Activated CD4-positive, CD25-positive, alpha-beta regulatory T cell (primary cell): Measurements from ENCODE around the gene RIPOR3.
"Not testable (repeated sequence)": the region's sequence is repeated elsewhere in the genome, so short reads cannot be mapped to it uniquely, and the experiment has no call there.

Experiments
- DNase-seq, 4 experiments: peaks; one replicate each; lab custom pipeline; 2025; lab: John Stamatoyannopoulos, UW

The RIPOR3 gene

GRCh38 chr20:50680105-50680960, 11.0 kb downstream of the RIPOR3 start:
- no peak for DNase-seq

GRCh38 chr20:50679753-50680104, 11.6 kb downstream of the RIPOR3 start:
- DNase-seq: no peak

- no peak for DNase-seq
Observed at GRCh38 chr20:50678169-50678898, 13.0 kb downstream of the RIPOR3 start.

- no peak for DNase-seq
Observed at GRCh38 chr20:50676858-50677257, 14.5 kb downstream of the RIPOR3 start.

- DNase-seq: not testable (repeated sequence)
Observed at GRCh38 chr20:50676377-50676731, 15.0 kb downstream of the RIPOR3 start.

- no peak for DNase-seq
Observed at GRCh38 chr20:50675671-50676376, 15.5 kb downstream of the RIPOR3 start.

GRCh38 chr20:50674138-50674825, 17.1 kb downstream of the RIPOR3 start:
- no peak for DNase-seq

- DNase-seq: no peak
Observed at GRCh38 chr20:50673466-50674137, 17.7 kb downstream of the RIPOR3 start.

GRCh38 chr20:50673146-50673465, 18.2 kb downstream of the RIPOR3 start:
- DNase-seq: no peak

GRCh38 chr20:50672400-50673145, 18.8 kb downstream of the RIPOR3 start:
- no peak for DNase-seq

GRCh38 chr20:50671626-50672025, 19.7 kb downstream of the RIPOR3 start:
- no peak for DNase-seq

GRCh38 chr20:50671010-50671409, 20.3 kb downstream of the RIPOR3 start:
- DNase-seq: not testable (repeated sequence)

GRCh38 chr20:50670126-50670862, 21.0 kb downstream of the RIPOR3 start:
- no peak for DNase-seq

GRCh38 chr20:50668798-50669197, 22.5 kb downstream of the RIPOR3 start:
- no peak for DNase-seq

GRCh38 chr20:50668326-50668725, 23.0 kb downstream of the RIPOR3 start:
- DNase-seq: no peak

- no peak for DNase-seq
Observed at GRCh38 chr20:50666709-50667298, 24.5 kb downstream of the RIPOR3 start.

- no peak for DNase-seq
Observed at GRCh38 chr20:50664254-50664653, 27.1 kb downstream of the RIPOR3 start.

GRCh38 chr20:50663095-50663821, 28.1 kb downstream of the RIPOR3 start:
- no peak for DNase-seq

- DNase-seq: no peak
Observed at GRCh38 chr20:50659975-50660670, 31.2 kb downstream of the RIPOR3 start.
